ENCODE data around the gene PPM1G.

DNA sequence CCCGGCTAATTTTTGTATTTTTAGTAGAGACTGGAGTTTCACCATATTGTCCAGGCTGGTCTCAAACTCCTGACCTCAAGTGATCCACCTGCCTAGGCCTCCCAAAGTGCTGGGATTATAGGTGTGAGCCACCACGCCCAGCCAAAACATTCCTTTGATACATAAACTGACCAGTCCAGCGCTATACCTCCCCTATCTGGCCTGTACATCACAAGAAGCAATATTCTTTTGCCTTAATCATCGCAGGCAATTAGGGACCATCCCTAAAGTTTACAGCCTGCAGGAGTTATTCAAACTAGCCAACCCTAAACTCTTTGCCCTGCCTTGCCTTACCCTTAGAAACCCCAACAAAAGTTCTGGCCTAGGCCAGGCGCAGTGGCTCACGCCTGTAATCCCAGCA is 6.8 kb upstream of the PPM1G start:
- TF ChIP-seq GATA2 (IDR thresholded peaks at IDR 0.05; ENCODE audit: low read depth, low read length), result no peak
- no peak for TF ChIP-seq GATA3 (IDR thresholded peaks at IDR 0.05; ENCODE audit: low read depth, low read length)

All from SH-SY5Y (cell line).